Small intestine (tissue), 7 donors: Measurements from ENCODE around the gene PTPRK. TPM values are rescaled to one million over a fixed set of nuclear protein-coding genes. Genes with fewer than 3 reads are reported as not detected.

Experiments
- DNase-seq, 2 donors: peaks; one replicate each; pipeline versions ENCODE4 v3.0.0 to v3.0.0-alpha.2; 2013
- FAIRE-seq: peaks from 2 replicates; lab custom pipeline; 2012; peaks lifted over from hg19 to GRCh38; lab: Jason Lieb, UNC
- H3K27ac ChIP-seq, 3 donors: one replicate each; pipeline ENCODE4 v1.5.1; 2013; ENCODE audit warnings: low read length in 2 of 3, mild to moderate bottlenecking in 2 of 3, control low read depth in 1 of 3, inconsistent platforms in 1 of 3, low read depth in 1 of 3, moderate library complexity in 1 of 3
- H3K27me3 ChIP-seq, 3 donors: one replicate each; pipeline ENCODE4 v1.6.1; 2013; ENCODE audit warnings: low read length in 3 of 3, inconsistent platforms in 1 of 3; ENCODE audit not compliant: control insufficient read depth in 3 of 3, insufficient read depth in 3 of 3
- H3K36me3 ChIP-seq, 3 donors: one replicate each; pipeline ENCODE4 v1.6.1; 2013; ENCODE audit warnings: low read length in 3 of 3, inconsistent platforms in 1 of 3, low read depth in 1 of 3, mild to moderate bottlenecking in 1 of 3, moderate library complexity in 1 of 3; ENCODE audit not compliant: control insufficient read depth in 3 of 3, insufficient read depth in 2 of 3
- H3K4me1 ChIP-seq, 3 donors: one replicate each; pipeline ENCODE4 v1.6.1; 2013; ENCODE audit warnings: low read length in 2 of 3, inconsistent platforms in 1 of 3, low read depth in 1 of 3, mild to moderate bottlenecking in 1 of 3, moderate library complexity in 1 of 3; ENCODE audit not compliant: control insufficient read depth in 3 of 3, insufficient read depth in 2 of 3
- H3K4me3 ChIP-seq, 3 donors: one replicate each; pipeline ENCODE4 v1.5.1; 2013; ENCODE audit warnings: low read length in 3 of 3, control low read depth in 1 of 3, inconsistent platforms in 1 of 3, low read depth in 1 of 3, mild to moderate bottlenecking in 1 of 3, moderate library complexity in 1 of 3
- H3K9me3 ChIP-seq, 2 donors: one replicate each; pipeline ENCODE4 v1.6.1; 2013; ENCODE audit warnings: low read depth in 1 of 2, low read length in 1 of 2; ENCODE audit not compliant: control insufficient read depth in 2 of 2, insufficient read depth in 1 of 2
- WGBS, 3 donors: extraction: QIAGEN DNeasy Blood & Tissue Kit; methylation state at CpG; one replicate each; pipeline ENCODE4 v1.1.7; 2013; 5-methylcytosine and 5-hydroxymethylcytosine counted together
- polyA plus RNA-seq, 4 donors: library from polyadenylated mRNA; stranded (reverse) in 3 of 4; unstranded in 1 of 4; fragments of 200-250 nt in 3 of 4; fragments of 120-200 nt in 1 of 4; gene quantifications; one replicate each; pipeline versions ENCODE4 v1.2.1 to v1.2.3, GENCODE V29; 2013
- donor health status: healthy with polysubstance abuse.
- donor health status: control.
- donor health status: control.
- donor health status: Bipolar disorder and iron deficiency.
- donor health status: healthy.

PTPRK gene
- polyA plus RNA-seq, 4 donors: 15.9 to 72.5 (median 20.6) TPM

DNA sequence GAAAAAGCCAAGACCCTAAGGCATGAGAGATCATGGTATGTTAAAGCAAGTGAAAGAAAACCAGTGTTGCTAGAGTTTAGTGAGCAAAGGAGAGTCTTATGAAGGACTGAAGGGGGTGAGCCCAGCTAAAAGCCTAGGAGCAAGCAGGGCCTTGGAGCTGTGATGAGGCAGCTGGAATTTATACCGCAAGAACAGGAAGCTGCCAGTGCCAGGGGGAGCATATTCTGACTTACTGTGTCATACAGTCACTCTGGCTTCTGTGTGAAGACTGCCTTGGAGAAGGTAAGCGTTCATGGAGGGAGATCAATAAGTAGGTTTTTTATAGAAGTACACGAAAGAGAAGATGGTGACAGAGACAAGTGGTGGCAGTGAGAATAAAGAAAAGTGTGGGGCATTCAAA is 310.6 kb downstream of the PTPRK start:
- 73 to 85% (median 75%) methylated on average over 3 of the region's 3 CpGs for WGBS, 3 donors
- FAIRE-seq (no peak), DNase-seq (no peak)
- Histone ChIP-seq H3K27me3 (no peaks in the 10 kb centered on the region), H3K36me3 (peaks cover 0 to 6% (median 0%) of the 10 kb centered on the region in 3 donors), H3K9me3 (no peaks in the 10 kb centered on the region), H3K4me3 (no peak overlapping the region), H3K4me1 (no peaks in the 10 kb centered on the region), H3K27ac (no peak overlapping the region)

DNA sequence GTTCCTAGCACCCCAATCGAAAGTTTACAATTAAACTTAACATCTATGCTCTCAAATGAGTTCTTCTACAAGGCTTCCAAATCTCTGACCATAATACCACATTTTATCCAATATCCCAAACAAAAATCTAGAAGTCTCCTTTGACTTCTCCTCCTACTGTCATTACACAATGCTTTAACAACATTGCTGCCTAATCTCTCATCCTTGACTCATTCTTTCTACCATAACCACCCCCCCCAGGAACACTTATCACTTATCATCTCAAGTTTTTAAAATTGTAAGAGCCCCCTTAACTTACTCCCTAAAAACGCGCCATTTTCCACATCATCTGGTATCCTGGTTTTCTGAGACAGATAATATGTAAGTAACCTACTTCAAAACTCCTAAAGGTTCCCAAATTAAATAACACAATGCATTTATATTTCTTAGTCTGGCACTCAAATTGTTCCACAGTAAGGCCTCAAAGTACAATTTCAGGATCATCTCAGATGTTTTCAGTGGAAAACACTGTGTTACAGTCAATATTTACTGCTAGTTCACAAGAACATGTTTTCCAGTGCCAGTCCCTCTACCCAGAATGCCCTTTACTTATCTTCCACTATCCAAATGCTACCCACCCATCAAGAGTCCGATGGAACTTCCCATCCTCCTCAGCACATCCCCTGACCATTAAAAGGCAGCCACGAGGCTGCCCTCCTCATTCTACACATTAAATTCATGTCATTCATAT is 311.4 kb downstream of the PTPRK start:
- H3K27ac ChIP-seq: no peak overlapping the region
- H3K27me3 ChIP-seq: no peaks in the 10 kb centered on the region
- H3K4me3 ChIP-seq: no peak overlapping the region
- no peak for DNase-seq
- no peaks in the 10 kb centered on the region for H3K4me1 ChIP-seq
- peaks cover 0 to 6% (median 0%) of the 10 kb centered on the region in 3 donors for H3K36me3 ChIP-seq
- no peaks in the 10 kb centered on the region for H3K9me3 ChIP-seq
- 69 to 91% (median 75%) methylated on average over 5 of the region's 5 CpGs for WGBS, 3 donors
- FAIRE-seq: no peak

DNA sequence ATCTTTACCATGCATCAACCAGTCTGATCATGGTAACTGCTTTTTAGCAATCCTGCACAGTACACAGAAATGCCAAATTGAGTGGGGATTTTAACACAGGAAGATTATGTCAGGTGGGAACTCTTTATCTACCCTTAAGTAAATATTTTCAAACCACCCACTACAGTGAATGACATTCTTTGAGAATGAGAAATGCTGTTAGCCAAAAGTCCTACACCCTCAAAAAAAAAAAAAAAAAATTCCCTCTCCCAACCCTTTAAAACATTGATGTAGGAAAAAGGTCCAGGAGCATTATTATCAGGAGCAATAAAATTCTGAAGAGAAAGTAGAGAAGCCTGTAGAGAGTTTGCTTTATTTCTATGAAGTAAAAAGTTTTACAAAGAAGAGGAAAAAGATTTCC is 312.3 kb downstream of the PTPRK start:
- Histone ChIP-seq H3K27me3 (no peaks in the 10 kb centered on the region), H3K4me3 (no peak overlapping the region), H3K4me1 (no peaks in the 10 kb centered on the region), H3K36me3 (peaks cover 0 to 6% (median 0%) of the 10 kb centered on the region in 3 donors), H3K9me3 (no peaks in the 10 kb centered on the region), H3K27ac (no peak overlapping the region)
- DNase-seq (no peak), FAIRE-seq (no peak)

DNA sequence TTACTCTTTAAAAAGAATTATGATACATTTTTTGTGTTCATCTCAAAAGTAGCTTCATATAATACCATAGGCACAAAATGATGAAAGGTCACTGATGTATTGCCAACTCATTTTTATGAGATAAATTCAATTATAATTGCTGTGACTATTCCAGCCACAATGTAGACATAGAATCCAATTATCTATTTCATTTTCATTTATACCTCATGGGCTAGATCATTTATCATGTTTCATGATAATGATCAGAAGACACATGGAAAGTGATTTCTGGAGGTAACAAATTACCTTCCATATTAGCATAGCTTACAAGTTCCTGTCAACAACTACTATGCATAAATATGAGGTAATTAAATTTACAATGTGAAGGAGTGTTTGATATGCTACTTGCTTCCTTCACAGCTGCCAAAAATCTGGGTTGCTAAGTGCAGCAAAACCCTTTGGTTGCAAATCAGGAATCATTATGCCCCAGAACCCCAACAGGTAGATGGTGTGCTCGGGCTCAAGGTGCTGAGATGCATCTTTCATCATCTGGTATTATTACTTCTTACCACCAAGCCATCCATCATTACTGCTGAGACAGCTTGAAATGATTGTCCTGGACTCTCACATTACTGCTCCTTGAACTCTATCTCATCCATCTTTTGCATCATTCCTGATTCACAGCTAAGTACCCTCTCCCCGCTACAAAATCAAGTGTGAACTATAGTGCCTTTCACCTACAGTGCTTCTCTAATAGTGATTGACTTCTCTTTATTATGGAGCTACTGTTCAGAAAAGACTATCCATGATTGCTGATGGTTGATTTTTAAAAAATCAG is 313.6 kb downstream of the PTPRK start:
- DNase-seq (no peak), FAIRE-seq (no peak)
- no peaks in the 10 kb centered on the region for H3K9me3 ChIP-seq
- H3K27ac ChIP-seq: no peak overlapping the region
- no peaks in the 10 kb centered on the region for H3K4me1 ChIP-seq
- 91 to 98% (median 93%) methylated on average over 2 of the region's 2 CpGs for WGBS, 3 donors
- H3K36me3 ChIP-seq: peaks cover 0 to 11% (median 0%) of the 10 kb centered on the region in 3 donors
- H3K27me3 ChIP-seq: no peaks in the 10 kb centered on the region
- H3K4me3 ChIP-seq: no peak overlapping the region

DNA sequence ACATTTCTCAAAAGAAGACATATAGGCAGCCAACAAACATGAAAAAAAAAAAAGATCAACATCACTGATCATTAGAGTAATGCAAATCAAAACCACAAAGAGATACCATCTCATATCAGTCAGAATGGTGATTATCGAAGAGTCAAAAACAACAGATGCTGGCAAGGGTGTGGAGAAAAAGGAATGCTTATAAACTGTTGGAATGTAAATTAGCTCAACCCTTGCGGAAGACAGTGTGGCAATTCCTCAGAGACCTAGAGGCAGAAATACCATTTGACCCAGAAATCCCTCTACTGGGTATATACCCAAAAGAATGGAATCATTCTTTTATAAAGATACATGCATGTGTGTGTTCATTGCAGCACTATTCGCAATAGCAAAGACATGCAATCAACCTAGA is 315.8 kb downstream of the PTPRK start:
- Histone ChIP-seq H3K36me3 (peaks cover 0 to 9% (median 0%) of the 10 kb centered on the region in 3 donors), H3K4me1 (no peaks in the 10 kb centered on the region), H3K4me3 (no peak overlapping the region), H3K27me3 (no peaks in the 10 kb centered on the region), H3K27ac (no peak overlapping the region), H3K9me3 (no peaks in the 10 kb centered on the region)
- DNase-seq: no peak
- WGBS, 3 donors: 93 to 98% (median 97%) methylated on average over 3 of the region's 3 CpGs
- FAIRE-seq: no peak

DNA sequence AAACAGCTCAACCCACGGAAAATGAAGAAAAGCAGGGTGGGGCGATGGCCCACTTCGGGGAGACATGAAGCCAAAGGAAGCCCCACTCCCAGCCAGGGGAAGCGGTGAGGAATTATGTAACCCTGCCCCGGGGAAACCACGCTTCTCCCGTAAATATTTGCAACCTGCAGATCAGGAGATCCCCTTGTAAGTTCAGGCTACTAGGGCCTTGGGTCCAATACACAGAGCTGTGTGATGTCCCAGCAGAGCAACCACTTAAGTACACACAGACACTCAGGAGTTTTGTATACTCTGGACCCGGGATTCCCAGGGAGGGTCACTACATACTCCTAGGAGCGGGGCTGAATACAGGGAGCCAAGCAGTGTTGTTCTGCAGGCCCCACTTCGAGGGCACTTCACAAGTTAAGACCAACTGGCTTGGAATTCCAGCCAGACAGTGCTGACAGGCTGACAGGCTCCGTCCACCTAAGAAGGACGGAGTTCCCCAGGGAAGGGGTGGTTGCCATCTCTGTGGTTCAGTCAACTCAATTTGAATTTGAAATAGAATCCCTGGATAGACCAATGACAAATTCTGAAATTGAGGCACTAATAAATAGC is 318.1 kb downstream of the PTPRK start:
- no peak overlapping the region for H3K4me3 ChIP-seq
- no peaks in the 10 kb centered on the region for H3K9me3 ChIP-seq
- H3K27me3 ChIP-seq: no peaks in the 10 kb centered on the region
- DNase-seq (no peak), FAIRE-seq (no peak)
- 90 to 96% (median 93%) methylated on average over 12 of the region's 12 CpGs for WGBS, 3 donors
- peaks cover 0 to 2% (median 0%) of the 10 kb centered on the region in 3 donors for H3K4me1 ChIP-seq
- no peak overlapping the region for H3K27ac ChIP-seq
- H3K36me3 ChIP-seq: peaks cover 0 to 9% (median 0%) of the 10 kb centered on the region in 3 donors

DNA sequence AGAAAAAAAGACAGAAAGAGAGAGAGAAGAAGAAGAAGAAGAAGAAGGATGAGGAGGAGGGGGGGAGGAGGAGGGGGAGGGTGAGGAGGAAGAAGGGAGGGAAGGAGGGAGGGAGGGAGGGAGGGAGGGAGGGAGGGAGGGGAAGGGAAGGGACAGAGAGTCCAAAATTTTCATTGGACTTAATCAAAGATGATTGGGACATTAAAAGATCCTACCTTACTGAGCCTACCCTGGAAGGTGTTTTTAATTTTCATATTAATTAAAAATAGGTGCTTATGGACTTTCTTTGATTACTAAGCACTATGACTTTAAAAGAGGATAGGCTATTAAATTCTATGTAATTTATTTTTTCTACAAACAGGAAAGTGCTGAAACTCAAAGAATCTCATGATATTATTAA is 319.6 kb downstream of the PTPRK start:
- FAIRE-seq (no peak), DNase-seq (no peak)
- H3K36me3 ChIP-seq: peaks cover 0 to 9% (median 0%) of the 10 kb centered on the region in 3 donors
- H3K27ac ChIP-seq: no peak overlapping the region
- no peaks in the 10 kb centered on the region for H3K27me3 ChIP-seq
- H3K4me1 ChIP-seq: peaks cover 0 to 2% (median 0%) of the 10 kb centered on the region in 3 donors
- H3K9me3 ChIP-seq: no peaks in the 10 kb centered on the region
- H3K4me3 ChIP-seq: no peak overlapping the region

DNA sequence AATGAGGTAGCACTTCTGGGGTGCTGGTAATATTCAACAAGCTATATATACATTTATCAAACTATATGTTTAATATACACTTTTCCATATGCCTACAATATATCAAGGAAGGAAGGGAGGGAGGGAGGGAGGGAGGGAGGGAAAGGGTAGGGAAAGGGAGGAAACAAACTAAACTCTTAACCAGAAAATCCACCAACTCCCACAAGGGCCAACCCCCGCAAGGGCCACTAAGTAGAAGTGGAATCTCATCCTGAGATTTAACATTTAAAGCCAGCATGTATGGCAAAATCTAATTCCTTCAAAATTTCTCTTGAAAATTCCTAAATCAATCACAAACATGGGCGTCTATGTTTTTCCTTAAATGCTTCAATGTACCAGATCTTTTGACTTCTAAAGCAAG is 320.9 kb downstream of the PTPRK start:
- DNase-seq (no peak), FAIRE-seq (no peak)
- Histone ChIP-seq H3K9me3 (no peaks in the 10 kb centered on the region), H3K27ac (no peak overlapping the region), H3K4me1 (peaks cover 0 to 2% (median 0%) of the 10 kb centered on the region in 3 donors), H3K36me3 (peaks cover 0 to 5% (median 0%) of the 10 kb centered on the region in 3 donors), H3K4me3 (no peak overlapping the region), H3K27me3 (no peaks in the 10 kb centered on the region)
- WGBS, 3 donors: 90 to 97% (median 94%) methylated on average over 2 of the region's 2 CpGs
